AG20443 (cell line): ENCODE measurements around the gene AADACL3.
"Not testable (repeated sequence)": the region's sequence is repeated elsewhere in the genome, so short reads cannot be mapped to it uniquely, and the experiment has no call there.

Experiments
- DNase-seq: peaks from one replicate; pipeline ENCODE4 v3.0.0; 2012; ENCODE audit warnings: low spot score, mixed read lengths

The AADACL3 gene

GRCh38 chr1:12714710-12715475, 1.0 kb upstream of the AADACL3 start:
- no peak for DNase-seq

GRCh38 chr1:12717301-12717838, 1.5 kb downstream of the AADACL3 start:
- DNase-seq = no peak

DNA sequence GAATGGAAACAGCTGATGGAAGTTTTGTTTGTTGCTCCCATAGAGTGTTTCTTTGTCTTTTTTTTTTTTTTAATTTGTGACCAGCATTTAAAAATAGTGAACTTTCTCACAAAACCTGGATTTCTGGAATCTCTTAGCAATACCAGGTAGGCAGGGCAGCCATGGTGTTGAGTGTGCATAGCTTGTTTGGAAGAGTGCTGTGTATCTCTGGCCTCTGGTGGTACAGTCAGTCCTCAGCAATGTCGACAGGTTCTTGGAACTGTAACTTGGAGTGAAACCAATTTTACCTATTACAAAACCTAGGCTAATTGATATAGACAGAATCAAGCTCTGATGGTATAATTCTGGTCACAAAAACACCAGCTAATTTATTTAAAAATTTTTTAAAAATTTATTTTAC, 6.7 kb downstream of the AADACL3 start:
- no peak for DNase-seq

DNA sequence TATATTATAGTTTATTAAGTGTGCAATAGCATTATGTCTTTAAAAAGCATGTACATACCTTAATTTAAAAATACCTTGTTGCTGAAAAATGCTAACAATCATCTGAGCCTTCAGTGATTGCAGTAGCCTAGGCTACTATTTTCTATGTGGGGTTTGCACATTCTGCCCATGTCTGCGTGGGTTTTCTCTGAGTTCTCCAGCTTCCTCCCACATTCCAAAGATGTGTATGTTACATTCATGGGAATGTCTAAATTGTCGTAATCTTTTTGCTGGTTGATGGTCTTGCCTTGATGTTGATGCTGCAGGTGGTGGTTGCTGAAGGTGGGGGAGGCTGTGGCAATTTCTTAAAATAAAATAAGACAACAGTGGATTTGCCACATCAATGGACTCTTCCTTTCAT, 12.5 kb downstream of the AADACL3 start:
- no peak for DNase-seq

- no peak for DNase-seq
These were observed 14.2 kb downstream of the AADACL3 start for GRCh38 chr1:12730156-12730555.

GRCh38 chr1:12731084-12731483, 15.2 kb downstream of the AADACL3 start:
- DNase-seq = not testable (repeated sequence)

GRCh38 chr1:12734651-12735050, 18.7 kb downstream of the AADACL3 start:
- no peak for DNase-seq

DNA sequence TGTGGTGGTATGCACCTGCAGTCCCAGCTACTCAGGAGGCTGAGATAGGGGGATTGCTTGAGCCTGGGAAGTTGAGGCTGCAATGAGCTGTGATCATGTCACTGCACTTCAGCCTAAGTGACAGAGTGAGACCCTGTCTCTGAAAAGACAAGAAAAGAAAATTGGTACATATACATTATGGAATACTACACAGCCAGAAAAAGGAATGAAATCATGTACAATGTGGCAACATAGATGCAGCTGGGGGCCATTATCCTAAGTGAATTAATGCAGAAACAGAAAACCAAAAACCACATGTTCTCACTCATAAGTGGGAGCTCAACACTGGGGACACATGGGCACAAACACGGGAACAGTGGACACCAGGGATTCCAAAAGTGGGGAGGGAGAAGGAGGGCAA, 23.0 kb downstream of the AADACL3 start:
- DNase-seq = no peak

DNA sequence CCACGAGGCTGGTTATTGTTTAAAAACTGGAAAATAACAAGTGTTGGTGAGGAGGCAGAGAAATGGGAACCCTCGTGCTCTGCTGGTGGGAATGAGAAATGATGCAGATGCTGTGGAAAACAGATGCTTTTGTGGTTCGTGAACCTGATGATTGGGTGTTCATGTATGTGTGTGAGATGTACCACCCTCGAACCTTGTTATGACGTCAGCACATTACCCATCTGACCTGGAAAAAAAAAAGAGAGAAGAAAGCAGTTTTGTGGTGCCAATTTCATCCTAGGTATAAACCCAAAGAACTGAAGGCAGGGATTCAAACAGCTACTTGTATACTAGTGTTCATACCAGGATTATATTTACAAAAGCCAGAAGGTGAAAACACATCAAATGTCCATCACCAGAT, 23.7 kb downstream of the AADACL3 start:
- no peak for DNase-seq

- no peak for DNase-seq
These were observed 26.0 kb downstream of the AADACL3 start for GRCh38 chr1:12741946-12742345.

DNA sequence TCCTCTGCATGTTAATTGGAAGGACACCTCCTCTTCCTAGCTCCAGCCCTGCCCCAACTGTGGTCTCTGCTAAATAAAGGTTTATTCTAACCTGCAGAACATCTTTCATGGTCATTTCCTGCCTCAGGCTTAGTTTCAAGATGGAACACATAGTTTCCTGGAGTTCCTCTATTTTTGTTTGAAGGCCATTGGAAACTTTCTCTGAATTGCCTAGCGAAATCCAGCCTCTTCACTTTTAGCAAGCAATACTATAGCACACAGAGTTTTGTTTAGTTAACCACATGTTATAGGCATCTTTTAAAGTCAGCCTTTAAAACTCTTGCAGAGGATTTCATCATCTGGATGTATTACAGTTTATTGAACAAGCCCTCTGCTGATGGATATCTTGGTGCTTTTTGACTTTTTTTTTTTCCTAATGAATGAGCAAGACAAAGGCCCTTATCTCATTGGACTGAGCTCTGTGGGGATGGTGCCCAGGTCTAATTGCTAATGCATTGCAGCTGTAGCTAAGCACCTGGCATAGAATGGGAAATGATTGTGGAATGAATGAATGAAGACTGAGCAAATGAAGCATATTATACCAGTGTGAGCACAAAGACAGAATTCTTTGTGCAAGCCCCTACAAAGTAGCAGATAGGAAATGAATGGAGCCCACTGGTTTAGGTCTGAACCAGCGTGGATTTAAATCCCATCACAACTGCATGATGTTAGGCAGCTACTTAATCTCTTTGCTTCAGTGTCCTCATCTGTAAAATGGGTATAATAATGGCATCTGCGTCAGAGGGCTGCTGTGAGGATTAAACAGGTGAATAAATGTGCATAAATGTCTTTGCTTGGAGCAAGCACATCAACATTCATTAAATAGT, 29.4 kb downstream of the AADACL3 start:
- no peak for DNase-seq

DNA sequence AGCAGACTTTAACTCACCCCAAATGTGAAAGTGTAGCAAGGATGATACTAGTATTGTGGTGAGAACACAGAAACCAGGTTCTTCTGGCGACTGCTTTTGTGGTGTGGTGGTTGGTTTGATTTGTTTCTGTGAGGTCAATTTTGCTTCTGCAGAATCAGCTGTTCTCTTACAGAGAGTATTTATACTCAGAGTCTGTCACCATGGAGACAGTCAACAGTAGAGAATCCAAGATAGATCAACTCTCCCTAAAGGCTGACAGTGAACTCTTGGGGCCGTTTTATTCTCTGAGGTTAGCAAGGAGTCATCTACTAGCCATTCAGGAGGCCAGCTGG, 30.0 kb downstream of the AADACL3 start, which contains the start of gene CFAP107:
Gene CFAP107, plus strand, starts transcription at position 209 of the 332 bp plus-strand sequence. CDS start 231 bp downstream, outside the sequence.
- DNase-seq = peak; percentile 39

GRCh38 chr1:12748778-12749355, 33.0 kb downstream of the AADACL3 start:
- DNase-seq = no peak

GRCh38 chr1:12754738-12755137, 38.8 kb downstream of the AADACL3 start:
- DNase-seq = no peak

DNA sequence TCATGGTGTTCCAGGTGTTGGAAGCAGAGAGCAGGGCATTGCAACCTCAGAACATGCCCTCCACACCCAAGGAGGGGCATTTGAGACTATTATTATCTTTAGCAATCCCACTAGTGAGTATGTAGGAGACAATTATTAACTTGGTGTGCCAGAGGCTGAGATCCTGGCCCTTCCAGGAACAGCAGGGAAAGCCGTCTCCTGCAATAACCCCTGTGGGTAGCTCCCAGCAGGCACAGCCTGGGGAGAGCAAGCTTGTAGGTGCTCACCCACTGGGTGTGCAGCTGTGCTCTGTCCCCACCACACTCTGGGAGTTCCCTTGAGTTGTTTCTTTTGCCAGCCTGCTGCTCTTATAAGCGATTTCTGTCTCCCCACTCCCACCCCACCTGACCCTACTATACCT, 40.4 kb downstream of the AADACL3 start:
- DNase-seq = peak; percentile 8

GRCh38 chr1:12756768-12757413, 41.0 kb downstream of the AADACL3 start:
- peak; percentile 57 for DNase-seq

DNA sequence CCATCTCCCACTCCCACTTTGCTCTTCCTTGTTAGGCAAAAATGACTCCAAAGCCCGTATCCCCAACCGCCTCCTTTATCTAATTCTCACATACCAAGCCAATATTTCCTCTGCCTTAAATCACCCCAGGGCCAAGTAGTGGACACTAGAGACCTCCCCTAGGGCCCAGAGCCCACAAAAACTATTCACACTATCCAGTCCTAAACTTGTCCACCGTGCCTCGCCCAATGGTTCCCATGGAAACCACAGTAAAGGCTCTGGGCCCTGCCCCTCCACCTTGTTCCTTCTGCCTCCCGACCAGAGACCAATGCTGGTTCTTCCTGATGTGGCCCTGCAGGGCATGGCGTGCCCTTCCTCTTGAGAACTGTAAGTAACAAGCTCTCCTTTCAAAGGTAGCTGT, 41.9 kb downstream of the AADACL3 start:
- peak; percentile 6 for DNase-seq

DNA sequence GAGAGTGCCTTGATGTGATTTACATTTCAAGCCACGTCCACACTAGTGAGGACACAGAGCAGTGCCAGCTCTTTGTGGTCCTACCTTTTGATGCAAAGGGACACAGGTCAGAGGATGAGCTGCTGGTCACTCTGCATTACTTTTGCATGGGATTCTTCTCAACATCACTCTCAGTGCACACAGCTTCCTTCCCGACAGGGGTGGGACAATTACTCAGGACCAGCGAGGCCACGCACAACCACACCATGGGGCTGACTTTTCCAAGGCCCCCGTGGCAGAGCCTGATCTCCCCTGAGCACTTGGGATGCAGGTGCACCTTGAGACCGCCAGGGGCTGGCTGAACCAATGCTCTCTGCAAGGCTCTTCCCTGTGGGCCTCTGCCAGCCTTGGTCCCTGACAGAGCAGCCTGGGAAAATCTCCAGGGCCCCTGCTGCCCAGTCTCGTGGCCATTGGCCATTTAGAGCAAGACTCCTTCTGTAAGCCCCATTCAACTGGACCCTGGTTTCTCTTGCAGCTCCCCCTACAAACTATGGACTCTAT, 44.4 kb downstream of the AADACL3 start:
- peak; percentile 14 for DNase-seq

GRCh38 chr1:12761781-12762180, 45.9 kb downstream of the AADACL3 start:
- DNase-seq = no peak

DNA sequence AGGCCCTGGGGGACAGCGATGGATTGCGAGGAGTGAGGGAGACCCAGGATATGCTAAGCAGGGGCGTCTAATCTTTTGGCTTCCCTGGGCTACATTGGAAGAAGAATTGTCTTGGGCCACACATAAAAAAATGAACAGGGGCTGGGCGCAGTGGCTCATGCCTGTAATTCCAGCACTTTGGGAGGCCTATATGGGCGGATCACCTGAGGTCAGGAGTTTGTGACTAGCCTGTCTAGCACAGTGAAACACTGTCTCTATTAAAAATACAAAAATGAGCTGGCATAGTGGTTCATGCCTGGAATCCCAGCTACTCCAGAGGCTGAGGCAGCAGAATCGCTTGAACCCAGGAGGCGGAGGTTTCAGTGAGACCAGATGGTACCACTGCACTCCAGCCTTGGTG, 46.9 kb downstream of the AADACL3 start:
- no peak for DNase-seq

DNA sequence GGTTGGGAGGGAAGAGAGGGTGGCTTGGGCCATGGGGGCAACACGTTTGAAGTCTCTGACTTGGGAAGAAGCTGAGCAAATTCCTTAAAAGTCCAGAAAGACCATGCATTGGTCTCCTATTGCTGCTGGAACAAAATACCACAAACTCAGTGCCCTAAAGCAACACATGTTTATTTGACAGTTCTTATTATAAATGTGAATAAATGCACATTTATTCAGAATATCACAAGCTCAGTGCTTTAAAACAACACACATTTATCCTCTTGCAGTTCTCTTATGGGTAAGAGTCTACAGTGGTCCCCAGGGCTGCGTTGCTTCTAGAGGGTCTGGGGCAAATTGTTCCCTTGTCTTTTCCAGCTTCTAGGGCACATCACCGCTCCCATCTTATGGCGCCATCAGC, 47.6 kb downstream of the AADACL3 start:
- DNase-seq = no peak

- DNase-seq = no peak
These were observed 48.1 kb downstream of the AADACL3 start for GRCh38 chr1:12764016-12764415.
